Natural killer cell (primary cell): ENCODE results near the gene HSD17B4. TPM values are rescaled to one million over a fixed set of nuclear protein-coding genes. Genes with fewer than 3 reads are reported as not detected.
"Not testable (repeated sequence)": the region's sequence is repeated elsewhere in the genome, so short reads cannot be mapped to it uniquely, and the experiment has no call there.

Experiments
- ATAC-seq, 3 donors: fragments of 150-1000 bp in 2 of 3; fragments of 200-7000 bp in 1 of 3; cut with Tn5 transposase; 1 replicate in 1 of 3; 2 replicates in 2 of 3; pipeline ENCODE4 v1.10.0; 2021; ENCODE audit warnings: mild to moderate bottlenecking in 2 of 3, moderate library complexity in 2 of 3
- DNase-seq, 2 donors: peaks; one replicate each; pipeline versions ENCODE4 v3.0.0 to v3.0.0-alpha.2; 2013 to 2021; ENCODE audit warnings: mixed read lengths in 1 of 2
- H3K27ac ChIP-seq: one replicate; pipeline ENCODE4 v1.5.1; 2013; ENCODE audit warnings: mild to moderate bottlenecking, low read length
- H3K27me3 ChIP-seq: one replicate; pipeline ENCODE4 v1.6.1; 2013; ENCODE audit warnings: low read length; ENCODE audit not compliant: control insufficient read depth, insufficient read depth
- H3K36me3 ChIP-seq: one replicate; pipeline ENCODE4 v1.6.1; 2013; ENCODE audit warnings: low read length; ENCODE audit not compliant: control insufficient read depth, insufficient read depth
- H3K4me1 ChIP-seq: one replicate; pipeline ENCODE4 v1.6.1; 2013; ENCODE audit warnings: low read length; ENCODE audit not compliant: control insufficient read depth, insufficient read depth
- H3K4me3 ChIP-seq: one replicate; pipeline ENCODE4 v1.5.1; 2013; ENCODE audit warnings: low read length
- H3K9me3 ChIP-seq: one replicate; pipeline ENCODE4 v1.6.1; 2013; ENCODE audit warnings: low read length; ENCODE audit not compliant: control insufficient read depth, insufficient read depth
- H3K27ac Mint-ChIP-seq, 2 donors: one replicate each; pipeline ENCODE4 v1.8.0; 2022; ENCODE audit warnings: mild to moderate bottlenecking in 2 of 2, mixed read lengths in 2 of 2, moderate library complexity in 1 of 2
- H3K27me3 Mint-ChIP-seq, 2 donors: one replicate each; pipeline ENCODE4 v1.8.0; 2022; ENCODE audit warnings: low read depth in 2 of 2, mixed read lengths in 2 of 2
- H3K36me3 Mint-ChIP-seq: one replicate; pipeline ENCODE4 v1.8.0; 2022; ENCODE audit warnings: mixed read lengths
- H3K4me1 Mint-ChIP-seq, 2 donors: one replicate each; pipeline ENCODE4 v1.8.0; 2022; ENCODE audit warnings: mixed read lengths in 2 of 2
- H3K4me3 Mint-ChIP-seq: one replicate; pipeline ENCODE4 v1.8.0; 2022; ENCODE audit warnings: mild to moderate bottlenecking, moderate library complexity, mixed read lengths
- H3K9me3 Mint-ChIP-seq, 2 donors: one replicate each; pipeline ENCODE4 v1.8.0; 2022; ENCODE audit warnings: mixed read lengths in 2 of 2
- WGBS: methylation state at CpG from one replicate; pipeline ENCODE4 v1.1.7; 2013; ENCODE audit warnings: missing lambda C conversion rate; ENCODE audit not compliant: insufficient coverage; 5-methylcytosine and 5-hydroxymethylcytosine counted together
- intact Hi-C: fragments of 100-400 bp; cut with micrococcal nuclease; formaldehyde crosslinking; loops from one replicate; pipeline ENCODE4 v1.14.2; 2022
- total RNA-seq, 4 donors: library from RNA; stranded (reverse); fragments of 120-200 nt in 1 of 4; gene quantifications; one replicate each; pipeline versions ENCODE4 v1.2.3 to v1.2.4, GENCODE V29; 2013 to 2022
- TF ChIP-seq, protein P1 (sequence below): fragments of 200-600 bp; IDR thresholded peaks from one replicate; pipeline ENCODE4 v1.8.0; 2022; ENCODE audit warnings: antibody characterized with exemption

The HSD17B4 gene
- total RNA-seq, 3 donors from 2014 or later (not counting 1 experiment from before 2014, with no cell fraction given) = 38.2 to 76.9 (median 51.9) TPM

DNA sequence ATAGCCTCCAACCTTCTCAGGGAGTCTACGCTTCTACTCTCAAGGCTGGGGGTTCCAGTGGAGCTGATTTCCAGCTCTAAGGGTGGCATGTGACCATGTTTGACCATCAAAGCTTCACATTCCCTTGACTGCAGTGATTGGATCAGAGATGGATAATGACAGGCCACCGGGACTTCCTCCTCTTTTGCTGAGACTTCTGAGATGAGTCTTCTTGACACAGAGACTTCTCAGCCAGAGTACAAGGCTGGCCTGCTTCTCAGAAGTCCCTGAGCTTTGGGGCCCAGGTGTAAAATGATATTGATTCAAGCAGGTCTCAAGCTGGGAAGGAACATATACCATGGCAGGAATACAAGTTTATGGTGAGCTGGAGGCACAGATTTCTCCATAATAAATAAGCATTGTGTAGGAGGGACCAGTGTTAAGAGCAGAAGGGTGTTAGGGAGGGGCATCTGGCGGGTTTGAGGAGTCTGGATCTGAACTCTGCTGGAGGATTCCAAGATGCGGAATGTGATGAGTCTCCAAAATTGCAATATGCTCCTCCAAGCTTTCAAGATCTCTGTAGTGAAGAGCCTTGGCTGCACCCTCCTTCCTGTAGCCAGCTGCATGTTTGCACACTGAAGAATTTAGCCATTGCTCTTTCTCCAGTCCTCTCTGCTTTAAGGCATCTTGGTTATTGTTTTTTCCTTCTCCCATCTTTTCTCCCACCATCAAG lies 41.7 kb upstream of the HSD17B4 start:
- intact Hi-C loops = no loop called here
- no peak overlapping the region for H3K27ac Mint-ChIP-seq
- no peaks in the 10 kb centered on the region for H3K9me3 ChIP-seq
- H3K4me1 Mint-ChIP-seq = peaks cover 9 to 10% of the 10 kb centered on the region in 2 donors
- H3K9me3 Mint-ChIP-seq = no peaks in the 10 kb centered on the region
- H3K27ac ChIP-seq = no peak overlapping the region
- H3K36me3 ChIP-seq = no peaks in the 10 kb centered on the region
- no peak overlapping the region for H3K4me3 ChIP-seq
- H3K36me3 Mint-ChIP-seq = no peaks in the 10 kb centered on the region
- DNase-seq (no peak), ATAC-seq (no peak)
- H3K4me3 Mint-ChIP-seq = no peak overlapping the region
- 84% methylated on average over 4 of the region's 4 CpGs for WGBS
- TF ChIP-seq, protein P1, sequence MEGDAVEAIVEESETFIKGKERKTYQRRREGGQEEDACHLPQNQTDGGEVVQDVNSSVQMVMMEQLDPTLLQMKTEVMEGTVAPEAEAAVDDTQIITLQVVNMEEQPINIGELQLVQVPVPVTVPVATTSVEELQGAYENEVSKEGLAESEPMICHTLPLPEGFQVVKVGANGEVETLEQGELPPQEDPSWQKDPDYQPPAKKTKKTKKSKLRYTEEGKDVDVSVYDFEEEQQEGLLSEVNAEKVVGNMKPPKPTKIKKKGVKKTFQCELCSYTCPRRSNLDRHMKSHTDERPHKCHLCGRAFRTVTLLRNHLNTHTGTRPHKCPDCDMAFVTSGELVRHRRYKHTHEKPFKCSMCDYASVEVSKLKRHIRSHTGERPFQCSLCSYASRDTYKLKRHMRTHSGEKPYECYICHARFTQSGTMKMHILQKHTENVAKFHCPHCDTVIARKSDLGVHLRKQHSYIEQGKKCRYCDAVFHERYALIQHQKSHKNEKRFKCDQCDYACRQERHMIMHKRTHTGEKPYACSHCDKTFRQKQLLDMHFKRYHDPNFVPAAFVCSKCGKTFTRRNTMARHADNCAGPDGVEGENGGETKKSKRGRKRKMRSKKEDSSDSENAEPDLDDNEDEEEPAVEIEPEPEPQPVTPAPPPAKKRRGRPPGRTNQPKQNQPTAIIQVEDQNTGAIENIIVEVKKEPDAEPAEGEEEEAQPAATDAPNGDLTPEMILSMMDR = no peak
- H3K27me3 ChIP-seq = no peaks in the 10 kb centered on the region
- peaks cover 0 to 4% of the 10 kb centered on the region in 2 donors for H3K27me3 Mint-ChIP-seq
- H3K4me1 ChIP-seq = peaks cover 8% of the 10 kb centered on the region

DNA sequence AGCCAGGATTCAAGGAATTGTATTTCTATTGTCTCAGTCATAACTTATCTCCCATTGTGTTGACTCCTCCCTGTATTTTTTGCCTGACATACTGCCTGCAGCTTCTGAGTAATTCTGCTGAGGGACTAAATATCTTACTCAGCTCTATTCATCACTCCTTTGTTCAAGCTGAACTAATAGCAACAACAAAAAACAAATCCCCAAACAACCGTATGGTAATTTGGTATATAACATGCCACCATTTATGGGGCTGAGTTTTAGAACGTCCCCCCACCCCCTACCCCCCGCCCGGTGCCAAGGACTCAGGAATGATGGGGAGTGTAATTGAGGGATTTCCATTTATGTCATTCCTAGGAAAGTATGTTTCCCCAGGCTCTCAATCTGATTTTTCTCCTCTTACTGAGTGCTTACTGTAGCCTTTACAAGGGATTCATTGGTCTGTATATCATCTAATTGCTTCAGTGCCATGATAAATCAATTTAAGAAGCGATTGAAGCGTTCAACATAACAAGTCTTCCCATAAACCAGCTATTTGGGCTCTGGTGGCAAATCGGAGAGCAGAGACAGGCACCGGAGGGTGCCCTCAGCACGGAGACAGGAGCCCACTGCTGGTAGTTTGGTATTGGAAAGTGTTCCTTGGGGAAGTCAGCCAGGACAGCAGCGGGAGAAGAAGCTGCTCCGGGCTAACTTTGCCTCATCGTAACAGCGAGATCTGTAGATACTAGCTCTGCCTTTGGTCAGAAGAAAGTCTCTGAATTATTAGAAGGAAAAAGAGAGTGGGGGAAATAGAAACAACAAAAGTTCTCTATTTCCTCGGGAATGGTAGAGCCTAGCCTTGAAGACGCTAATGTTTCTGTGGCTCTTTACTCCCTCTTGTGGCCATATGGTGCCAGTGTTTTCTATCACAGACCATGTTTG lies 40.7 kb upstream of the HSD17B4 start:
- Mint-ChIP-seq H3K4me3 (peak overlapping the region; percentile 94), H3K27ac (peak overlapping the region in 1 of 2 donors; percentile 85), H3K27me3 (peaks cover 0 to 4% of the 10 kb centered on the region in 2 donors), H3K9me3 (no peaks in the 10 kb centered on the region), H3K36me3 (no peaks in the 10 kb centered on the region), H3K4me1 (peaks cover 9 to 10% of the 10 kb centered on the region in 2 donors)
- Histone ChIP-seq H3K4me1 (peaks cover 8% of the 10 kb centered on the region), H3K27ac (no peak overlapping the region), H3K36me3 (no peaks in the 10 kb centered on the region), H3K27me3 (no peaks in the 10 kb centered on the region), H3K4me3 (peak overlapping the region; percentile 38), H3K9me3 (no peaks in the 10 kb centered on the region)
- DNase-seq (peak; percentile 21 to 88), ATAC-seq (peak; percentile 84 to 98 (median 96))
- intact Hi-C loops = loop anchor here (1.0 to 2.0 kb wide), 4 partner anchors 96 to 423 kb away; partner anchors contain the start of gene DTWD2
- WGBS = 9% methylated on average over 11 of the region's 15 CpGs
- TF ChIP-seq, protein P1 = peak; percentile 94

DNA sequence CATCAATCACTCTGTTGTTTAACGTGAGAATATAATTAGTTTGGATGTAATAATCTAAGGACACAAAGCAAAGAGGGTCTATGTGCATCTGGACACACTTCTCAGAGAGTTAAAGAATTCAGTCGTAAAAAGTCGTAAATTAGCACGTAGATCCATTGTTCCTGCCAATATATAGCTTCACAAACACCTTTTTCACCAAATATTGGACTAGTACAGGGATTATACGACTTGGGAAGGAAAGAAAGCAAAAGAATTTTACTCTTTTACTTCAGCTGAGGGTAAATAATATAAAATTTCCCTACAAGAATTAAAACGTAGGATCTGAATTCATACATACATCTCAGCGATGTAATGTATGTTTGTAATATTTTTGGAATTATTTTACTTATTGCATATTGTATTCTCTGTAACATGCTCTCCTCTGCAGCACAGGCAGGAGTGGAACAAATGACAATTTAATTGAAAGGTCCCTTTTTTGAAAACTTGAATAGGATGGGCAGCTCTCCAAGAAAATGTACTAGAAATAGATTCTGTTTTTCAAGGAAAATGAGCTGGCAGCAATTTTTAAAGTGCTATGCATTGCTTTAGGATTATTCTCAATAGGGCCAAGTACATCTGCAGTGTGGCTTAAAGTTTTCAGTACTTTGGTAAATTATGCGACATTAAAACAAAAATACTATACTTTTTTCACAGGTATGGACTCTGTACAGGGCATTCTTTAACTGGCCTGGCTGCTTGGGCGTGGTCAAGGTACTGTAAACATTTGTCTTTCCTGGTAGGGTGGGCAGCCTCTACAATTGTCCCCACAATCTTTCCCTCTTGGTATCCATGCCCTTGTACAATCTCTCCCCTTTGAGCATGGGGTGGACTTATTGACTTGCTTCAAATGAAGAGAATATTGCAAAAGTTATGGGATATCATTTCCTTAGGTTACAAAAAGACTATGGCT lies 39.7 kb upstream of the HSD17B4 start:
- Histone ChIP-seq H3K27ac (no peak overlapping the region), H3K36me3 (no peaks in the 10 kb centered on the region), H3K9me3 (no peaks in the 10 kb centered on the region), H3K27me3 (no peaks in the 10 kb centered on the region), H3K4me1 (peaks cover 8% of the 10 kb centered on the region), H3K4me3 (no peak overlapping the region)
- H3K4me3 Mint-ChIP-seq = peak overlapping the region; percentile 94
- 50% methylated on average over 2 of the region's 9 CpGs for WGBS
- intact Hi-C loops = loop anchor here (1.0 to 2.0 kb wide), 4 partner anchors 97 to 424 kb away; partner anchors contain the start of gene DTWD2
- H3K27ac Mint-ChIP-seq = peak overlapping the region in 1 of 2 donors; percentile 85
- peaks cover 0 to 5% of the 10 kb centered on the region in 2 donors for H3K27me3 Mint-ChIP-seq
- H3K4me1 Mint-ChIP-seq = peaks cover 11 to 12% of the 10 kb centered on the region in 2 donors
- TF ChIP-seq, protein P1 = no peak
- ATAC-seq (no peak), DNase-seq (no peak)
- H3K9me3 Mint-ChIP-seq = no peaks in the 10 kb centered on the region
- H3K36me3 Mint-ChIP-seq = no peaks in the 10 kb centered on the region

DNA sequence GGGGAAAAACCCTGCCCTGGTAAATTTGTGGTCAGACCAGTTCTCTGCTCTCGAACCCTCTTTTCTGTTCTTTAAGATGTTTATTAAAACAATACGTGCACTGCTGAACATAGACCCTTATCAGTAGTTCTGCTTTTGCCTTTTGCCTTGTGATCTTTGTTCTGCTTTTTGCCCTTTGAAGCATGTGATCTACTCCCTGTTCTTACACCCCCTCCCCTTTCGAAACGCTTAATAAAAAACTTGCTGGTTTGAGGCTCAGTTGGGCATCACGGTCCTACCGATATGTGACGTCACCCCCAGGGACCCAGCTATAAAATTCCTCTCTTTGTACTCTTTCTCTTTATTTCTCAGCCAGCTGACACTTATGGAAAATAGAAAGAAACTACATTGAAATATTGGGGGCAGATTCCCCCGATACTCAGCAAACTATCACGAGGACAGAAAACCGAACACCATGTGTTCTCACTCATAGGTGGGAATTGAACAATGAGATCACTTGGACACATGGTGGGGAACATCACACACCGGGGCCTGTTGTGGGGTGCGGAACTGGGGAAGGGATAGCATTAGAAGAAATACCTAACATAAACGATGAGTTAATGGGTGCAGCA lies 38.1 kb upstream of the HSD17B4 start:
- H3K36me3 ChIP-seq, H3K27me3 Mint-ChIP-seq, intact Hi-C loops, H3K9me3 ChIP-seq, H3K27me3 ChIP-seq, H3K27ac Mint-ChIP-seq, H3K4me3 ChIP-seq, H3K9me3 Mint-ChIP-seq, H3K4me1 ChIP-seq, H3K36me3 Mint-ChIP-seq, H3K4me3 Mint-ChIP-seq, DNase-seq: not testable (repeated sequence)
- ATAC-seq = peak in 1 of 3 donors; percentile 63
- 52% methylated on average over 13 of the region's 13 CpGs for WGBS
- peak overlapping the region; percentile 42 for H3K27ac ChIP-seq
- H3K4me1 Mint-ChIP-seq = peaks cover 16% of the 10 kb centered on the region in 2 donors
